HG02623 (cell line): ENCODE results near the gene PHF10.
"Not testable (repeated sequence)": the region's sequence is repeated elsewhere in the genome, so short reads cannot be mapped to it uniquely, and the experiment has no call there.

Source experiments
- ATAC-seq: cut with Tn5 transposase; IDR thresholded peaks from one replicate; pipeline ENCODE4 v1.9.1; 2021; ENCODE audit warnings: moderate library complexity; ENCODE audit not compliant: unreplicated experiment

The PHF10 gene

DNA sequence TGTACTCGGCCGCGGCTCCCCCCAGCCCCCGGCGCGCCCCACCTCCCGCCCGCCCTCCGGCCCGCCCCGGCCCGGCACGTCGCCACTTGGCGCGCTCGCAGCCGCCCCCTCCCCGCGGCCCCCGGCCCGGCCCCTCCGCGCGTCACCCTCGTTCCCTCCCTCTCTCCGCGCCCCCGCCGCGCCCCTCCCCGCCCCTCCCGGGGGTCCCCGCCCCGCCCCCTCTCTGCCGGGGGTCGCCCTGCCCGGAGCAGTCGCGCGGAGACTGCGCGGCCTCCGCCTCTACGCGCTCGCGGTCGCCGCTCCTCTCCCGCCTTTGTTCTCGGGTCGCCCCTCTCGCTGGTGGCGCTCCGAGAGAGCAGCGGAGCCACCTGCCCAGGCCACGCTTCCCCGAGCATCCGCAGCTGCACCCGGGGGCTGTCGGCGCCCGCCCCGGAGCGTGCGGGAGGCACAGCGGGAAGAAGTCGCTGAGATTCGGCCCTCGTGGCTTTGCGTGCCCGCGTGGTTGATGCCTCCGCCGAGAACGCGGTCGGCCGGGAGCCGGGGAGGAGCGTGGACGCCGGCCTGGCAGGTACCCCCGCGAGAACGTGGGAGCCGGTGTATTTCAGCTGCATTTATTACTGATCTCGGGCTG, at the start of gene PHF10:
TSS of gene PHF10 (minus strand) at position 7 of the 631 bp plus-strand sequence. CDS start 569 bp downstream, outside the sequence.
- ATAC-seq, result peak; percentile 41

DNA sequence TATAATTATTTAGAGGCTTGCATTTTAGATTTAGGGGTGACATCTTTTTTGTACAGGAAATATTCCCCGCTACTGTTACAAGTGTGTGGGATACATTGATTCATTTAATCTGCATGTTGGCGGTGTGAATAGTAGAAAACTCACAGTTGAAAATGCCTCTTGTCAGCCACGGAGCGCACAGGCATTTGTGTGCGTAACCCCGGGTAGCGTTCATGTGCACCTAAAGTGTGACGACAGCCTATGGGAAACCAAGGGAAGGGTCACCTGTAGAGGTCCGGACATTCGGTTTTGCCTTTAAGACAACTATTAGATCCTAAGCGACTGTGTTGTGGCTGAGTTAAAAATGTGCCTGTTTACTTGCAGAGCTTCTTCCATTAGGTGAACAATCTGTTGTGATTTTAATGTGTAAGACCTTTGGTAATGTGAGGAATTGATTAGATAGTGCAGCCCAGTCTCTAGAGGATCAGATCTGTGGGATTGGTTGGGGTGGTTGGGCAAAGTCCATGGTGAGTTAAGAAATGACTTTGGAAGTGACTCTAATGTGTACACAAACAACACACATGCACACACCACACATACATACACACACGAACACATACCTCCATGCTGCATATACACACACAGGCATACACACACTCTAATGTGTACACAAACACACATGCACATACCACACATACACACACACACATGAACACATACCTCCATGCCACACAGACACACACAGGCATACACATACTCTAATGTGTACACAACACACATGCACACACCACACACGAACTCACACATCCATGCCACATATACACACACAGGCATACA, 42.8 kb upstream of the PHF10 start:
- ATAC-seq, result no peak

DNA sequence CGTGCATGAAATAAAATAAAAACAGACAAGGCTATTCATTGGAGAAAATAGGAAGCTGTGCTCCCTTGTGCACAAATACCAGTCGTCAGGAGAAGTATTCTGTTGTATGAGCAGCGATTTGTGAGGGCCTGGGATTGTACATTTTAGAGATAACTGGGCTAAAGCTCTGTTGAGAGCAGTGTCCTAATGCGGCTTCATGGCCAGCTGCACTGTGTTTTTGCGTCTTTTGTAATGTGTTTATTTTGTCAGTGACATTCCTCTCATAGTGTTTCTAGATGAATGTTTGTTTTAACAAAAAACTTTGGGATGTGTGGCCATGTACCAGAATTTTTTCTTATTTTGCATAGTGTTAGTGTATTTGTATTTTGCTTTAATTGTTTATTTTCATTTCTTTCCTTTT, 41.9 kb upstream of the PHF10 start:
- no peak for ATAC-seq

DNA sequence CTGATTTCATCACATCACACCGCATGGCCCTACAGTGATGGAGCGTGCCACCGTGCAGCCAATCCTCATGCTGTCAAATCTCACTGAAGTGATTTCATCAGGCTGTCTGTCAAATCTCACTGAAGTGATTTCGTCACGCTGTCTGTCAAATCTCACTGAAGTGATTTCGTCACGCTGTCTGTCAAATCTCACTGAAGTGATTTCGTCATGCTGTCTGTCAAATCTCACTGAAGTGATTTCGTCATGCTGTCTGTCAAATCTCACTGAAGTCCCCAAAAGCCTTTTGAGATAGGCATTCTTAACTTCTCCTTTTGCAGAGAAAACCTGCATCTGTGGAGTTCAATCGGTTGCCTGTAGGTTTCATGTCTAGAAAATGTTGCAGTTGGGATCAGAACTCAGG, 41.5 kb upstream of the PHF10 start:
- not testable (repeated sequence) for ATAC-seq

DNA sequence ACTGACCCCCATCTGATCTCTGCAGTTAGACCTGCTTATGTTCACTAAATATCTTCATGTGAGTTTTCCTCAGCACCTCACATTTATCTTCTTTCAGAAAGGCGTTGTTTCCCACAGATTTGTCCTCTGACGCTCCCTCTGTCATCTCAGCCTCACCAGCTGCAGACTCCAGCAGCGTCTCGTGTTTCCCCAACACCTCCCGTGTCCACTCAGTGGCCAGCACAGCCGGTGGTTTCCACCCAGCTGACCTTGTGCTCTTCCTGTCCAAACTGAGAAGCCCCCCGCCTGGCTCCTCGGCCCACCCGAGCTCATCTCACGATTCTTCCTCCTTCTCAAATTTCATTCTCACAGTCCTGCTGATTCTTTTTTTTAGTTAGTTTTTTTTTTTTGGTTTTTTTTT, 39.6 kb upstream of the PHF10 start:
- no peak for ATAC-seq

DNA sequence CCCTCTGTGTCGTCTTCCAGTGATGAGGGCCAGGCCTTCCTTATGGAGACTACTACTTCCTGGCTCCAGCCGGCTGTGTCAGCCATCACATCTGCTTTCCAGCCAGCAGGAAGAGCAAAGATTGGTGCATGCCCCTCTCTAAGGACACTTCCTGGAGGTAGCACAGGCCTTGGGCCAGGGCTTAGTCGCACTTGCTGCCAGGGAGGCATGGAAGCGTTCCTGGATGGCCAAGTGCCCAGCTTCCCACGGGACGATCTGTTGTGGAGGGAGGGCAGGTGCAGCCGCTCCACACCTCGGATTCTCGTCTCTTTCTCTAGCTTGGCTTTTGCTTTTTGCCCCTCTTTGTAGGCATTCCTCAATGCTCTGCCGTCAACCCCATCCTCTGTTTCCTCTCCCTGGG, 39.0 kb upstream of the PHF10 start:
- ATAC-seq, result no peak

DNA sequence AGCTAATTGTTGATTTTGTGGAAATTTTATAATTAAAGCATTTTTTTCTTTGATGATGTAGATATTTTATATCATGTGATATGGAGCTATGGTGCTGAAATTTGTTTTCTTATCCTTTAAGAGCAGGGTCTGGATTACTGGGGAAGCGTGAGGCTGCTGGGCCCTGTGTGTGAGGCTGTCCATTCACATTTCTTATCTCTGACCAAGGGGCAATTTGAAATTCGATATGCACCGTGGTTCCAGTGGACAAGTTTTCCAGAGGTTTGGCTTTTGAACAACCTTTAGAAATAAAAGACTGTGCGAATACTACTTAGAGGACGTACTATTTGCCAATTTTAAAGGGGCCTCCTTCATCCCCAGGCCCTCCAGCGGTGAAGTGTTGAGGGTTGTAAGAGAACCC, 30.9 kb upstream of the PHF10 start:
- ATAC-seq, result no peak

DNA sequence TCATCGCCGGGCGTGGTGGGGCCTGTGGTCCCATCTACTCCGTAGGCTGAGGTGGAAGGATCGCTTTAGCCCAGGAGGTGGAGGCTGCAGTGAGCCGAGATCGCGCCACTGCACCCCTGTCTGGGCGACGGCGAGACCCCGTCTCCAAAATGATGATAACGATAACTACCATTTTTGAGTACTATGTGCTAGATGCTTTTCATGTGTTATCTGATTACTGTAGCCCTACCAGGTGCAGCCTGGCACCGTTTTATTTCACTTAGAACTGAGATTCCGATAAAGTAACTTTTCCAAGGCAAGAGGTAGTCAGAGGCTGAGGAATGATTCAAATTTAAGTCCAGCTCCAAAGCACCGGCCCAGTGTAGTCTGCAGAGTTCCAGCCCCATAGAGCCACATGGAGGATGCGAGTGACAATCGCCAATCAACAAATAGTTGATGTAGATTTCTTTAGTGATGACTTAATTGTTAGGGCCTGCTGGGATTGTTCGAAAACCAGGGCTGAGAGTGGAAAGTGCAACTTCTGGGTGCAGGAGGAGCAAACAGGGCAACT, 27.8 kb upstream of the PHF10 start:
- no peak for ATAC-seq

DNA sequence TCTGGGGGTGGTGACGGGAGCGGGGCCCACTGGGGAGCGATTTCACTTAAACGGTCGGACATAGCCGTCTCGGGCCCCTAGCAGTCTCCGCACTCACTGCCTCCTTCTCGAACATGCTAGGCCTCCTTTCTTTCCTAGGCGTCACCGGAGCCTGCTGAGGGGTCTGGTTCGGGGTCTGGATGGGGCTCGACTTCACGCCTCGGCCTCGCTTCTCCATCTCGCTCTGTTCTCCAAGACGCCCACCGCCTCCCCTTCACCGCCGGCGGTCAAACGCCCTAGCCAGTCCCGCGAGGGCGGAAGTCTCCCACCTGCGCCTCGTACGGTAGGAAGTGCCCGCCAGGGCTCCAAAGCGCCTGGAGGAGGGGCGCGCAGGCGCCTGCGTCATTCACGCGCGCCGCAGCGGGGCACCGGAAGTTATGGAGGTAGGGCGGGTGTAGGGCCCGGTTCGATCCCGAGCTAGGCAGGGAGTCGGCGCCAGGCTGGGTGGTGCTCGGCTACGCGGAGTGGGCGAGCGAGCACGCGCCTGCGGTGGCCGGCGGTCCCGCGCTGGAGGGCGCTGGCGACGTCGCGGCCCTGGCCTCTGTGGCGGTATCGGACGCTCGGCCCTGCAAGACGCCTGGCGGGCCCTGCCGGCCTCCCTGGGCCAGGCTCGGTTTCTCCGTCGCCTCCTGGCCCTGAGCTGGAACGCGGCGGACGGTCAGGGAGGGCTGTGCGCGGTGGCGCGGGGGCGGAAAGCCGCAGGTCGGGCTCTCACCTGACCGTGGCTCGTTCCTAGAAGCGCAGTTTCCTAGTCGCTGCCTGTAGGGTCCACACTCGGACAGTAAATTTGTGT, 27.2 kb upstream of the PHF10 start, which contains the start of the genes DYNLT2 and ERMARD:
TSS of gene DYNLT2 (minus strand) at position 331 of the 832 bp plus-strand sequence. CDS start at position 217, 114 bp downstream.
TSS of gene ERMARD (plus strand) at position 381 of the 832 bp plus-strand sequence. CDS start at position 417, 36 bp downstream.
- ATAC-seq, result peak; percentile 97

DNA sequence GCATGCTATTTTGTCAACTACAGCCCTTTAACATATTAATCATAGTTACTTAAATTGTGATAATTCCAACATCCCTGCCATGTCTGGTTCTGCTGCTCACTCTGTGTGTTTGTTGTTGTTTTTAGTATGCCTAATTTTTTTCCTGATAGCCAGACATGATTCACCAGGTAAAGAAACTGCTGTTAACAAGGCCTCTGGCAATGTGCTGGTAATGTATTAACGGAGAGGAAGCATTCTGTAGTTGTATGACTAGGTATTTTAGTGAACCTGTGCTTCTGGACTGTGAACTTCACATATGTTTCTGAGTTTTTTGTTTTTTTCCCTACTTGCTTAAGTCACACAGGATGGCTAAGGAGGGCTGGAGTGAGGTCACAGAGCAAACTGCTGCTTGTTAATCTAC, 22.3 kb upstream of the PHF10 start:
- no peak for ATAC-seq

DNA sequence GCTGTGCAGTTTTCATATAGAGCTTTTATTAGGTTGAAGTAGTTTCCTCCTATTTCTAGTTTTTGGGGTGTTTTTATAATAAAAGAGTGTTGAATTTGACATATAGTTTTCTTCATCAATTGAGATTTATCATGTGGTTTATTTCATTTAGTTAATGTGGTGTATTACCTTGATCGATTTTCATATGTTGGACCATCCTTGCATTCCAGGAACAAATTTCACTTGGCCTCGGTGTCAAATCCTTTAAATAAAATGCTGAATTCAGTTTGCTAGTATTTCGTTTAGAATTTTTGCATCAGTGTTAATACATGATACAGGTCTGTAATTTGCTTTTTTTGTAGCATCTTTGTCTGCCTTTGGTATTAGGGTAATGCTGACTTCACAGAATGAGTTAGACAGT, 21.1 kb upstream of the PHF10 start:
- ATAC-seq, result no peak

DNA sequence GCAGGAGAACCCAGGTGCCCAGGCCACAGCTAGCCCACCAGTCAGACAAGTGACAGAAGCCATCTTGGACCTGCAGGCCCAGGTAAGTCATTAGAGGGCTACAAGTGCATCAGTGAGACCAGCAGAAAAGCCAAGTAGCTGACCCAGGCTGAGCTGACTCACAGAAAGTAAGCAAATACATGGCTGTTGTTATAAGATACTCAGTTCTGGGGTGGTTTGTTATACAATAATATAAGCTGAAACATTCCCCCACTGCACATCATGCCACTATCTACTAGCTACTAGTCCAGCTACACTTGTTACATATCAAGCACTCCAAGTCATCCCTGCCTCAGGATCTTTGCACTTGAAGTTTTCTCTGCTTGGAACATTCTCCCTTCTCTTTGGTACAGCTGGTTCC, 17.0 kb upstream of the PHF10 start:
- no peak for ATAC-seq

DNA sequence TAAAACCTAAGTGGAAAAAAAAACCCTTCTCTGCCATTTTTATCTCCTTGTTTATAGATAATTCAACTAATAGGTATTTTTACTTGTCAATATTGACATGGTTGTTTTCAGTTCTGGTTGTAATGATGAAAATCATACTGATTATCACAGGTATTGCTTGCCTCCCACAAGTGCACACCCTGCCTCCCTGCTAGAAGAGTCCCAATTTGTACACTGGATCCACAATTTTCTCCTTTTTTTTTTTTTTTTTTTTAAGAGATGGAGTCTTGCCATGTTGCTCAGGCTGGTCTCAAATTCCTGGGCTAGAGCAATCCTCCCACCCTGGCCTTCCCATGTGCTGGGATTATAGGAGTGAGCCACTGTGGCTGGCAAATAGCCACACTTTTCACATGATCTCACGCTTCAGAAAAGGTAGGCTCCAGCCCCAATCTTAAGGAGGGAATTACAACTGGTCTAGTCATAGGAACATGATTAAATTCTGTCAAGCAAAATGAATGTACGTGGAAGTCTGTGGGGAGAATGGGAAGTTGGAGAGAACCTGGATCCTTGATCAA, 14.8 kb upstream of the PHF10 start:
- ATAC-seq, result no peak

DNA sequence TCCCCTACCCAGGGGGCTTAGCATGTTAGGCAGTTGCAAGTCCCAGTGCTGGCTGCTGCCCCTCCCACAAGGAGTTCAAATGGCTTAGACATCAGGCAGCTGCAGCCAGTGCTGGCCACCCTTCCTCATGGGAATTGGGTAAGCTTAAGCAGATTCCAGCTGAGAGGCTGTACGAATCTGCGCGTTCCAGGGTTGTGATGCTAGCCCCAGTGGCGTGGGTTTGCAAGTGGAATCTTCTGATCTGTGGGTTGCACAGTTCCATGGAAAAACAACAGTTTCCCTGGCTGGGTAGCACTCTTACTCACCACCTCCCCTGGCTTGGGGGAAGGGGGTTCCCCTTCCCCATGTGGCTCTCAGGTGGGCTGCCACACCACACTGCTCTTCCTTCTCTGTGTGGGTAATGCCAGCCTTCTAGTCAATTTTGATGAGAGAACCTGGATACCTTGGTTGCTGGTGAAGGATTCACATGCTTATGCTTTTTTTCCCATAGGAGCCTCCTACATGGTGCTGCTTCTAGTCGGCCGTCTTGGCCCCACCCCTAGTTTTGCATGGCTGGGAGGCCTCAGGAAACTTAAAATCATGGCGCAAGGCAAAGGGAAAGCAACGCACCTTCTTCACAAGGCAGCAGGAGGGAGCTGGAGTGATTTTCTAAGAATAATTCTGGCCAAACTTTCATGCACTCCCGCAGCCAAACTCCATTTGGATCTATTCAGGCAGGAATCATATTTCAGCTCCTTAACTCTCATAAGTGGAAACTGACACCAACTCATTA, 14.1 kb upstream of the PHF10 start:
- no peak for ATAC-seq

DNA sequence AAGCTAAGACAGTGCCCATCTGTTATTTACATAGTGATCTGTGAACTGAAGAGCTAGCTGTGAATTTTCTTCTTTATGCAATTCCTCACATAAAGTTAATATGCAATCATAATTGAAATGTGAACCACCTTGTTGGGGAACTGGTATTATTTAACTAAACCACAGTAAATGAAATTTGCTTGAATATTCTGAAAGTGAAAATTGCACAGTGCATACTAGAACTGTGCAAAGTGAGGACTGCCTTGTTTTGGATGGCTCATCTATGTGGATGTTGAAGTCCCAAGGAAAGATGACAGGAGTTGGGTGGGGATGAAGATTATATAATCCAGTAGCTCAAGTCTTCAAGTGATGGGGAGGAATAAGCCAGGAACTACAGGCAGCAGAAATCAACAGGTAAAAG, 5.7 kb upstream of the PHF10 start:
- no peak for ATAC-seq

DNA sequence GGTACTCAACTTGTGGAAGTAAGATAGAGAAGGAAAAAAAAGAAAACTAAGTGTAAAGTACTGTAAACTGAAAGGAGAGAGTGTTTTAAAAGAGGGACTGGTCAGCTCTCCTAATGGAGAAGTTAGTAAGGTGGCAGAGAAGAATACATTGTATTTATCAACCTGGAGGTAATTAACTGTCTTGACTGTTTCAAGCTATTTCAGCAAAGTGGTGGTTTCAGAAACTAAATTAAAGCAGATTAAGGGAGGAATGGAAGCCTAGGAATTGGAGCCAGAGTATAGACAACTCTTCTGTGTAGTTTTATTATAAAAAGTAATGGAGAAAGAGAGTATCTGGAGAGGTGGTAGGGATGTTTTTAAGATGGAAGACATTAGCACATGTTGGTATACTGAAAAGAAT, 2.7 kb upstream of the PHF10 start:
- no peak for ATAC-seq

DNA sequence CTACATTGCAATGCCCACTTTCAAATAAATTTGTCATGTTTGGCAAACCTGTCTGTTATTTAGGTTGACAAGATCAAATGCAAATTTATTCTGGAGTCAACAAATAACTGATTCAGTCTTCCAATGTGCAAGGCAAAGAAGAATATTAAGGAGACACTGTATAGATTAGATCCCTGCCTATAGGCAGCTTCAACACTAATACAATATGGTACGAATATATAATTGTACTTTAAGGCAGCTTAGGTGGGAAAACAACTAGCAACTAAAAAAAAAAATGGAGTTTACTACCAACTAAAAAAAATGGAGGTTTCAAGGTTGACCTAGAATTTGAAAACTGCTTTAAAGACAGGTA, 1.7 kb upstream of the PHF10 start:
- ATAC-seq, result no peak

DNA sequence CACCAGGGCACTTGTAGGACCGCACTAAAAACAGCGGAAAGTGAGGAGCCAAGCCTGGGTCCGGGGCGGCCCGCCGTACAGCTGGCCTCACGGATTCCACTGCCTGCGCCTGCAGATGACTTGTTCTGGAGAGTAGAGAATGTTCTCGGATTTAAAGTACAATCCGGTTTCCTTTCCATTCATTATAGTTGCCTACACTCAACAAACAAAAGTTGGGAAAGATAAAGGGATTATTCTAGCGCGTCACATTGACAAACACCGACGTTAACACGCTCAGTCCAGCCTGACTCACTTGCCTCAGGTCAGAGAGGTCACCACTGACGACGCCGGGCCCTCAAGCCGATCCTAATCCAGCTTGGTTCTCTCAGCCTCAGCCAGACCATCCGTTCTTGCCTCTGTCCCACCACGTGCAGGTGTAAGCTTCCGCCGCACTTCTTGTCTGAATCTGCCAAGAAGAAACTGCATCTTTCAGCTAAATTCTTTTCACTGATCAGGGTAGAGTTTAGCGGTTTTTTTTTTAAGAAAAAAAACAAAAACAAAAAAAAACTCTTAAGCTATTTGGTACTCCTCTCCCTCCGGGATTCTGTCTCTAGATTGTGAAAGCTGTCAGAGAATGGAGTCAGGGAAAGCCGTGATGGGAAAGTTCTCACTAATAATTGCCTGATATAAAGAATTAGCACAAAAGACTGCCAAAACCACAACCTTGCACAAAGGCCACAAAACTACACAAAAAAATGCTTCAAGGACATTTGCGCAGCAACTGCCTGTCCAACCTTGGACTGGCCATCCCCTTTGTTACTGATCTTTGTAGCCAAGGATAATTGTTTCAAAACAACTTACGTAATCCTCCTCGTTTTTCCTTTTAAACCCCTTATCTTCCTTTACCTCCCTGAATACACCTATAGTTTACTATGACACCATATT, 1.1 kb upstream of the PHF10 start:
- ATAC-seq, result peak; percentile 5

DNA sequence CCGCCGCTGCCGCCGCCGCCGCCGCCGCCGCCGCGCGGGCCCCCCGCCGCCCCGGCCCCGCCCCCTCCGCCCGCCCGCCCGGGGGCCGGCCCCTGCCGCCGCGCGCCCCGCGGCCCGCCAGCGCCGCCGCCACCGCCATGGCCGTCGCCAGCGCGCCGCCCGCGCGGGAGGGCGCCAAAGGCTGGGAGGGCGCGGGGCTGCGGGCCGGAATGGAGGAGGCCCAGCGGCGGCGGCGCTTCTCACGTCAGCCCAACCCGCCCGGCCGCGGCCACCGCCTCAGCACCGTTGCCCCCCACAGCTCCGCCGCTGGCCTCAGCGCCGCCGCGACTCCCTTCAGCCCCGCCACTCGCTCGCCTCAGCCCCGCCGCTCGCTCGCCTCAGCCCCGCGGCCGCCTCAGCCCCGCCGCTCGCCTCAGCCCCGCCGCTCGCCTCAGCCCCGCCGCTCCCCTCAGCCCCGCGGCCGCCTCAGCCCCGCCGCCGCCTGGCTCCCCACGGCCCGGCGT, 258 bp downstream of the PHF10 start:
- peak; percentile 43 for ATAC-seq
